Measurements from ENCODE around the gene MSI2. TPM values are rescaled to one million over a fixed set of nuclear protein-coding genes. Genes with fewer than 3 reads are reported as not detected.

Gene MSI2
- total RNA-seq, 4 donors from 2014 or later: 60.7 to 101 (median 70.9) TPM

- no peak for DNase-seq
- intact Hi-C loops (cut with DNase I): no loop called here
- WGBS, 2 donors: 88 to 92% methylated on average over 8 of the region's 8 CpGs
- Histone ChIP-seq H3K4me3 (replicated peaks in 1 of 3) (no peak overlapping the region), H3K9me3 (no peaks in the 10 kb centered on the region), H3K36me3 (no peaks in the 10 kb centered on the region), H3K27me3 (no peaks in the 10 kb centered on the region), H3K4me1 (no peaks in the 10 kb centered on the region), H3K27ac (no peak overlapping the region)
- TF ChIP-seq CTCF (IDR thresholded peaks at IDR 0.05): no peak
- TF ChIP-seq POLR2A (IDR thresholded peaks at IDR 0.05): no peak
These were observed 21.7 kb downstream of the MSI2 start for GRCh38 chr17:57277923-57278604.

GRCh38 chr17:57278740-57279387 is 22.5 kb downstream of the MSI2 start:
- Histone ChIP-seq H3K27me3 (no peaks in the 10 kb centered on the region), H3K4me3 (replicated peaks in 1 of 3) (no peak overlapping the region), H3K9me3 (no peaks in the 10 kb centered on the region), H3K36me3 (no peaks in the 10 kb centered on the region), H3K27ac (no peak overlapping the region), H3K4me1 (no peaks in the 10 kb centered on the region)
- TF ChIP-seq CTCF (IDR thresholded peaks at IDR 0.05) (no peak), POLR2A (IDR thresholded peaks at IDR 0.05) (no peak)
- intact Hi-C loops (cut with DNase I): no loop called here
- WGBS, 2 donors: 93 to 99% methylated on average over 10 of the region's 10 CpGs
- no peak for DNase-seq

- no peak for TF ChIP-seq POLR2A (IDR thresholded peaks at IDR 0.05)
- TF ChIP-seq CTCF (IDR thresholded peaks at IDR 0.05): no peak
- Histone ChIP-seq H3K36me3 (no peaks in the 10 kb centered on the region), H3K4me1 (no peaks in the 10 kb centered on the region), H3K27me3 (no peaks in the 10 kb centered on the region), H3K27ac (no peak overlapping the region), H3K4me3 (replicated peaks in 1 of 3) (no peak overlapping the region), H3K9me3 (no peaks in the 10 kb centered on the region)
- 94 to 97% methylated on average over 3 of the region's 3 CpGs for WGBS, 2 donors
- intact Hi-C loops (cut with DNase I): no loop called here
- DNase-seq: no peak
These were observed 23.1 kb downstream of the MSI2 start for GRCh38 chr17:57279432-57279831.

- WGBS, 2 donors: 95 to 98% methylated on average over 4 of the region's 4 CpGs
- H3K9me3 ChIP-seq: no peaks in the 10 kb centered on the region
- TF ChIP-seq CTCF (IDR thresholded peaks at IDR 0.05) (no peak), POLR2A (IDR thresholded peaks at IDR 0.05) (no peak)
- peak overlapping the region in 1 of 3 donors; percentile 2 for H3K27ac ChIP-seq
- H3K27me3 ChIP-seq: no peaks in the 10 kb centered on the region
- DNase-seq: no peak
- no peak overlapping the region for H3K4me3 ChIP-seq (replicated peaks in 1 of 3)
- H3K36me3 ChIP-seq: no peaks in the 10 kb centered on the region
- H3K4me1 ChIP-seq: peaks cover 0 to 9% of the 10 kb centered on the region in 2 donors
- intact Hi-C loops (cut with DNase I): no loop called here
These were observed 25.6 kb downstream of the MSI2 start for GRCh38 chr17:57281887-57282286.

GRCh38 chr17:57282296-57282695 is 26.0 kb downstream of the MSI2 start:
- Histone ChIP-seq H3K4me3 (replicated peaks in 1 of 3) (no peak overlapping the region), H3K27ac (peak overlapping the region in 1 of 3 donors; percentile 2), H3K9me3 (no peaks in the 10 kb centered on the region), H3K4me1 (peaks cover 0 to 9% of the 10 kb centered on the region in 2 donors), H3K27me3 (no peaks in the 10 kb centered on the region), H3K36me3 (no peaks in the 10 kb centered on the region)
- 83 to 100% methylated on average over 1 of the region's 1 CpG for WGBS, 2 donors
- DNase-seq: no peak
- no peak for TF ChIP-seq POLR2A (IDR thresholded peaks at IDR 0.05)
- no peak for TF ChIP-seq CTCF (IDR thresholded peaks at IDR 0.05)
- intact Hi-C loops (cut with DNase I): no loop called here

Measured in thyroid gland (tissue), 4 donors.